Activated naive CD4-positive, alpha-beta T cell treated with anti-CD3 and anti-CD28 coated beads, Interleukin-2, amount 50 U/mL, for 16 hours (primary cell): ENCODE measurements around the gene PARP12.

Source experiments
- DNase-seq: peaks from one replicate; pipeline ENCODE4 v3.0.0-alpha.2; 2020

PARP12 gene

DNA sequence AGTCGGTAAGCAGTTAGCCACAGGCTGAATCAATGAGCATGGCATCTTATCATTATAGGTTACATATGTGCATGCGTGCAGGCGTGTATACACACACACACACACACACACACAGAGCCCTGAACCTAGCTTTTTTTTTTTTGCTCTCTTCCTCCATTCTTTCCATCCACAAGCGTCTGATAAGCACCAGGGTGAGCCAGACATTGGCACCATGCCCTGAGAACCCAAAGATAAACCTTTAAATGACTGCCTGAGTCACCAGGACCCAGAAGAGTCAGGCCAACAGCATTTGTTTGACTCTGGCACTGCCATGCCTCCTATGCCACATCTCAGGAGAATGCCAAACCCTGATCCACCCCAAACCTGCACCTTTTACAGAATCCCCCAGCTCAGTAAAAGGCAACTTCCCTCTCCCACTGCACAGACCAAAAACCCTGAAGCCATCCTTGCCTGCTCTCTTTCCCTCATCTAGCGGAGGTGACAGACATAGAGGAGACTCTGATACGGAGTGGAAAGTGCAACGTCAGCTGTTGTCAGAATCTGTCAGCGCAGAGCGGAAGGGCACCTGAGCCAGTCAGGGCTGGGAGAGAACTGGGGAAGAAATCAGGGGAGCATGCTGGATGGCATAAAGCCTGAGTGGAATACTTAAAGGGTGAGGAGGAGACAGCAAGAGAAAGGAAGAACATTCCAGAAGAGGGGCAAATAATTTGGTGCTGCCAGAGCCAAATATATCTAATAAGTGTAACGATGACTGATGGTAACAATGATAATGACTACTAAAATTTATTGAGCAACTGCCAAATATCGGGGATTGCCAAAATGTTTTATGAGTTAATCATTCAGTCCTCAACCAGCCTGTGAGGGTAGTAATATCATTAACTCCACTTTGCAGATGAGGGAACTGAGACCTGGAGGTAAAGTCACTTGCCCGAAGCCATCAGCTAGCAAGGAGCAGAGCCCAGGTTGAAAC lies 3.2 kb downstream of the PARP12 start:
- peak; percentile 60 for DNase-seq

DNA sequence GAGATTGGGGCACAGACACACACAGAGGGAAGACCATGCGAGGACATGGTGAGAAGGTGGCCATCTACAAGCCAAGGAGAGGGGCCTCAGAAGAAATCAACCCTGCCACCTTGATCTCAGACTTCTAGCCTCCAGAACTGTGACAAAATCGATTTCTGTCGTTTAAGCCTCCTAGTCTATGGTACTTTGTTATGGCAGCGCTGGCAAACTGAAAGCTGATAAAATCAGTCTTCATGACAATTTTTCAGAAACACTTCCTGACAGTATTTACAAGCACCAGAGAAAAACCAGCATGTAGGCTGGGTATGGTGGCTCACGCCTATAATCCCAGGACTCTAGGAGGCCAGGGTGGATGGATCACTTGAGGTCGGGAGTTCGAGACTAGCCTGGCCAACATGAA lies 4.2 kb downstream of the PARP12 start:
- DNase-seq, result no peak

DNA sequence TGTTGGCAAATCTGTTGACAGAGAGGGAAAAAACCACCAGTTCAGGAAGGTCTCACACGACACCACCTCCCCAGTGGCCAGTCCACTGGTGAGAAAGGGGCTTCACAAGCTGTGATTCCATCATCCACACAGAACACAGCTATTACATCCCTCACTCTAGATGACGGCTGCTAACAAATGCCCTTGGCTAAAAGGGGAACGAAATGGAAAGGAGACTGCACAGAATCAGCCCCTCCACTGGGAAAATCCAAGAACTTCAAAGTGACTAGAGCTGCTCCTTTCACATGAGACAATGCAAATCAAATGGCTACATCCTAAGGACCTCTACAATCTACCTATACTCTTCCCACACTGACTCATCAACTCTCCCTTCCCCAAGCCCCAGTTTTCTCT lies 5.6 kb downstream of the PARP12 start:
- DNase-seq, result no peak

DNA sequence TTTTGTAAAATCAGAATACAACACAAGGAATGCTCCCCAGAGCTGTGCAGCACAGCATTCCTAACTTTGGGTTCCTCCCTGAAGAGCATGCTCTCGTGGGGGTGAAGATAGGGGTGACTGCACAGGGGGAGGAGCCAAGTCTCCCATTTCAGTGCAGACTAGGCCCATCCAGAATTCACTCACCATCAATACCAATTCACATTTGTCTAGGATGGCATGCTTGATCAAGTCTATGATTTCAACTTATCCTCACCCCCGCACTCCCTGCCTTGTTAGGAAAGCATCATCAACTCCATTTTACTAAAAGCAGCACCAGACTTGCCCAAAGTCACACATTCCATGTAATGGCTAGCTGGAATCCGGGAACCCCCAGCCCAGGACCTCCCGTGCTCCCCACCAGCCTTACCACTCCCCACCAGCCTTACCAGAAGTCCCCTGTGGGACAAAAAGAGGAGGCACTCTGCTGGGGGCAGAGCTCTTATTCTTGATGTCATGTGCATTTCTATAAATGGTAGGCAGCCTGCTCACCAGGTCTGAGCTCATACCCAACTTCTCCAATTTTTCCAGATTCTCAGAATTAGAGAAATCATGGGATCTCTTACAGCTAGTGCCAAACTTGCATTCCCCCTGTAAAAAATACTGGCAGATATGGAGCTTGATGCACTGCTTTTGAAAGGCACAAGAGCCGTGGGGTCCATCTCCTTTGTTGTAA lies 6.2 kb downstream of the PARP12 start:
- no peak for DNase-seq

DNA sequence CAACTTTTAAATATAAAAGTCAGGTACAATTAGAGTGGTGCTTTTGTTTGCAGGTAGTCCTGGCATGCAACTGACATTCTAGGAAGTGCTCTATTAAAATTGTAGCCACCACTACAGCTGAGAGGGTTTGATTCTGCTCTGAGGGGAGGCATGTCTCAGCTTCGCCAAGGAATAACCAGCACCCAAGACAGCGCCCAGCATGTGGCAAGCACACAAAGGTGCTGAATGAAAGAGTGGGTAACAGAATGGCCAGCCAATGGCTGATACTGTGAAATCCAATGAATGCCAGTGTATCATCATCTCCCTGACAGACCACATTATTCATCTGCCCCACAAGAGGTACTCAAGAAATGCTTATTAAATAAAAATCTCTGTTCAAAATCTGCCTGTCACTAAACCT lies 6.9 kb downstream of the PARP12 start:
- DNase-seq, result no peak

DNA sequence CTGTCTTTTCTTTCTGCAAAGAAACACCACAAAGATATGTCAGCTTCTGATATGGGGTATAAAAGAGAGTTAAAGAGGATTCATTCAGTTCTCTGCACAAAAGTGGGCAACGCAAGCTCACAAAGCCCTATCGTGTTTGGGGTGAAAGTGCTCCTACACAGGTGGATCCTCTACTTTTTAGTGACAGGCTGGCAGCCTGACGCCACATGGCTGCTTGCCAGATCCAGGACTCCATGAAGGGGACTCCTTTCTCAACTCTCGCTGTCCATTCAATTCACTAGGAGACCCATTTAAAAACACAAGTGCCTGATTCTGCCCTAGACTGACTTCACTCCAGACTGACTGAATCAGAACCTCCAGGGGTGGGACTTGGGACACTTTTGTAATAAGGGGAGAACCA lies 8.0 kb downstream of the PARP12 start:
- DNase-seq, result no peak

DNA sequence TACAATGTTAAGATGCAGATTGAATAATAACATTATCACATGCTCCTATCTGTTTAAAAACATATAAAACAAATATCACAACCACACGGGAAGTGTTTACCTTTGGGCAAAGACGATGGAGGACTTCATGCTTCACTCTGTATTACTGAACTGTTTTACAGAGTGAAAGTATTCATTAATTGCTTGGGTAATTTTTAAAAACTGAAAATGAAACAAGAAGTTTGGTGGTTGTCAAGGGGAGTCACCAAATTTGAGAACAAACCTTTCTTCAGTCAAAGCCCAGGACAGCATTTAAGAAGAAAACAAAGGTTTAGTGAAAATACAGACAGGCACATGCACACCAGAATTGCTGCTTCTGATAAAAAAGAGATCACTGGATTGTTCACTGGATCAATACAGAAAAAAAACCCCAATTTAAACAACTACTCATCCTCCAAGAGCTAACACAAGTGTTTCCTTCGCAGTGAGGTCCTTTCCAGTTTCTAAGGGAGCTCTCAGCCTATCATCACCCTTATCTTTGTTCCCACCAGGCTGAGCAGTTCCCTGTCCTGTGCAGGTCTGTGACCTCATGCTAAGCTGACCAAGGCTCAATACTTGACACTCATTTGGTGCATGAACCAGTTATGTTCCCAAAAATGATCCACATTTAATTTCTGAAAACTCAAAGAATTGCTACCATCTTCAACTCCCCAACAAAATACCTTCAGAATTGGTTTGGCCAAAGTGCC lies 8.8 kb downstream of the PARP12 start:
- DNase-seq, result no peak

DNA sequence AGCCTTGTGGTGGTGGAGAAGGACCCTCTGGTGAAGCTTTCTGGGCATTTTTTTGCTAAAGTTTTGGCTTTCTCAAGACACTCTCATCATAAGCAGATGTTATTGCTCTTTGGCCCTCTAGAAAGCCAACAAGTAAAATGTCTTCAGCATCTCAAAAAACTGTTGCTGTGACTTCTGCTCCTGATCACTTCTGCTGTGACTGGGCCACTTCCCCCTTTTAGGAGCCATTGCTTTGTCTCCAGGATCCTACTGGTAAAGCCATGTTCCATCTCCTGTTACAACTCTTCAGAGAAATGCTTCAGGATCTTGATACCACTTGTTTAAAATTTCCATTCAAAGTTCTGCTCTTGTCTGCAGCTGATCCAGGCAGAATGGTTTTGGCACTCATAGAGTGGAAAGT lies 10.9 kb downstream of the PARP12 start:
- no peak for DNase-seq

DNA sequence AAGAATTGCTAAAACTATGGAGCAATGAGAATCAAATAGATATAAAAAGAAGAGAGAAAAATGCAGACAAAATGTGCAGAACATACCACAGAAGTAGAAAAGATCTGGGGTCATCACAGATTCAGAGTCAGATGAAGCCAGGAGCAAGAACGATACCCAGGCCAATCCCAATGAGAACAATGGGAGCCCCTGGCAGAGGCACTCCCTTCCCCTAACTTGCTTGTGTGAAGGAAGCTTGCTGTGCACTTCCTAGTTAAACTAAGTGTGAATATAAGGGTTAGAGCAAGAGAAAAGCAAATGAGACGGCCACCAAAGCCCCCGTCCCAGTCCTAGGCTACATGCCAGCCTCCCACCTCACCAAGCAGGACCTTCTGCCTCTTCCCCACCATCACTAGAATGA lies 12.7 kb downstream of the PARP12 start:
- DNase-seq, result no peak

DNA sequence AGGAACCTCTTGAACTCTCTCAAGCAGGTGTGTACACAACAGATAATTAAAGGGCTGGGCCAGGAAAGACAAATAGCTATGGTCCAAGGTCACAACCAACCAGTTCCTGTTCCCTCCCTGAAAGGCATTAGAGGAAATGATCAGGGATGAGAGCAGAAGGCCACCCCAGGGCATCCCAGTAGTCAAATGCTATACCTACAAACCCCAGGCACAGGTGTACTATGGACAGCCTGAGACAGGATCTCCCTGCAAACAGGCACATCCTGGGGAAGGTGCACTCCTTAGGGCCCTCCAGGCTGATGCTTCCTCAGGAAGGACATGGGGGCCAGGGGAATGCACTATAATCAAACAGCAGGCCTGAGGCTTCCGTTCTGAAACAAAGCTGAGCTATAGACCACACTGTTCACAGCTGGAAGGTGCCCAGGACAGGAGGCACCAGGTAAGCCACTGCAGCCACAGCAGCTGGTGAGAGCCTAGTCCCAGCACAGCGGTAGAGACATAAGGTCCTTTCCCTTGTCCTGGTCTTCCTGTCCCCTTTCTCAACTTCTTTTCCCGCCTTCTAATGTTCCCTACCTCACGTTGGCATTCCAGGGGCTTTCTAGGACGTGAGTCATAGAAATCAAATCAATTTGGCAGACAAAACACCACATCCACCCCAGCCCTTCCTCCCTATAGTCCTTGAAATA lies 13.3 kb downstream of the PARP12 start:
- no peak for DNase-seq

DNA sequence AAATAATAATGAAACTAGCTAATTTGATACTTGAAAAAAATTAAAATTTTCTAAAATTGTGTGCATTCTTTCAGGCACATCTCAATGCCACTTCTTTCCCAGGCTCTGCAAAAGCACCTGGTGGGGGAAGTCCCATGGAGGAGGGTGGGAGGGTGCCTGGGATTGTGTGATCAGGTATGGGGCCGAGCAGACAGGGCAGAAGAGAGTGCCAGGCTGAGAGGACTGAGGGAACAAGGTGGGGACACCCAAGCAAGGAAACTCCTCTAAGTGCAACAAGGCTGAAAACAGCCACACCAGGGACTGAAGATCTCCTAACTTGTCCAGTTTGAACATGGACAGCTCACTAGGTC lies 13.8 kb downstream of the PARP12 start:
- no peak for DNase-seq

DNA sequence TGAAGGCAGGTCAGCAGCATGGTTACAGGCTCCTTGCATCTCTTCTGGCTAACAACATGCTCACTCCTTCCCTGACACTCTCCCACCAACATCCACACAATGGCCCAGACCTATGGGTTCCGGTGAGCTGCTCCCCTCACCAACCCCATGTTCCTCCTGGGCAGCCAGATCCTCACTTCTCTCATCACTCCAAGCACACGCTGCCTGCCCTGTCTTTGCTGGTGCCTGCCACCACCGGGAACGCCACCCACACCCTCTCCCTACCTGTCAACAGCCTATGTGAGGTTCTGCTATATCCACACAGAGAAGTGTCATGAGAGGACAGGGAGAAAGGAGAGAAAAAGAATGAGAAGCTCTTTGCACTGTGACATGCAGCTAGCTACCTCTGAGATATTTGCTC lies 14.6 kb downstream of the PARP12 start:
- no peak for DNase-seq

DNA sequence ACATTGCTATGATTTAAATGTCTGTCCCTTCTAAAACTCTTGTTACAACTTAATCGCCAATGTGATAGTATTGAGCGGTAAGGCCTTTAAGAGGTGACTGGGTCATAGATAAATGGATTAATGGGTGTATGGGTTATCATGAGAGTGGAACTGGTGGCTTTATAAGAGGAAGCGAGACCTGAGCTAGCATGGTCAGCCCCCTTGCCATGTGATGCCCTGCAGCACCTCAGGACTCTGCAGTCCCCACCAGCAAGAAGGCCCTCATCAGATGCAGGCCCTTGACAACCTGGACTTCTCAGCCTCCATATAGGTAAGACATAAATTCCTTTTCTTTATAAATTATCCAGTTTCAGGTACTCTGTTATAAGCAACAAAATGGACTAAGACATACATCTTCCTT lies 15.6 kb downstream of the PARP12 start:
- no peak for DNase-seq

DNA sequence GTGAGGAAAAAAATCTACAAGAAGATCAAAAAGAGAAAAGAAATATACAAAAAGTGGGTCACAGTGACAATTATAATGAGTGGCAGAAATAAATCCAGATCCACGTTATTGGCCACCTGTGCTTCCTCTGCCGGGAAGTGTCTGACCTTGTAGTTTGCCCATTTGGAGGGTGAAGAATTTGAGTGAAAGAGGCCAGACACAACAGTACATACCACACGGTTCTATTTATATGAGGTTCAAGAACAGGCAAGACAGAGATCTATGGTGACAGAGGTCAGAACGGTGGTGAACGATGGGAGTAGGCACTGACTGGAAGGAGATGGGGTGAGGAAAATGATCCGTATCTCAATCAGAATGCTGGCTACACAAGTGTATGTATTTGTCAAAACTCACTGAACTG lies 17.1 kb downstream of the PARP12 start:
- DNase-seq, result no peak

DNA sequence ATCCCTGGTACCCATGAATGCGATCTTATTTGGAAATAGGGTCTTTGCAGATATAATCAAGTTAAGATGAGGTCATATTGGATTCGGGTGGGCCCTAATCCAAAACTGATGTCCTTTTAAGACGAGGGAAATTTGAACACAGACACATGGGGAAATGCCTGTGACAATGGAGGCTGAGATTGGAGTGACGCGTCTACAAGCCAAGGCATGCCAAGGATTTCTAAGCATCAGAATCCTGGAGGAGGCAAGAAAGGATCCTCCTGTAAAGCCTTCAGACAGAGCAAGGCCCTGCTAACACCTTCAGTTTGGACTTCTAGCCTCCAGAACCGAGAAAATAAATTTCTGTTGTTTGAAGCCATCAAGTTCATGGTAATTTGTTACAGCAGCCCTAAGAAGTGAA lies 18.5 kb downstream of the PARP12 start:
- no peak for DNase-seq

DNA sequence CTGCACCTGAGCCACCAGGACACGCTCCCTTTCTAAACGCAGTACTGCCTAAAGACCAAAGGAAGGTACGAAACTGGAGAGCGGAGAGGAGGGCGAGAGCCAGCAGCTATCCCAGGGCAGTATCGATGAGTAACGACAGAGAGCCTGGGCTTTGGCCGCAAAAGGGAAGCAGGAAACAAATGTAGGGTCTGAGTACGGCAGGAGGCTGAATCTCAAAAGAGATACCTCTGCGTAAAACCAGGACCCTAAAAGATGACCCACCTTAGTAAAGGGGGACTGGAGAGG lies 20.4 kb downstream of the PARP12 start:
- DNase-seq, result no peak

DNA sequence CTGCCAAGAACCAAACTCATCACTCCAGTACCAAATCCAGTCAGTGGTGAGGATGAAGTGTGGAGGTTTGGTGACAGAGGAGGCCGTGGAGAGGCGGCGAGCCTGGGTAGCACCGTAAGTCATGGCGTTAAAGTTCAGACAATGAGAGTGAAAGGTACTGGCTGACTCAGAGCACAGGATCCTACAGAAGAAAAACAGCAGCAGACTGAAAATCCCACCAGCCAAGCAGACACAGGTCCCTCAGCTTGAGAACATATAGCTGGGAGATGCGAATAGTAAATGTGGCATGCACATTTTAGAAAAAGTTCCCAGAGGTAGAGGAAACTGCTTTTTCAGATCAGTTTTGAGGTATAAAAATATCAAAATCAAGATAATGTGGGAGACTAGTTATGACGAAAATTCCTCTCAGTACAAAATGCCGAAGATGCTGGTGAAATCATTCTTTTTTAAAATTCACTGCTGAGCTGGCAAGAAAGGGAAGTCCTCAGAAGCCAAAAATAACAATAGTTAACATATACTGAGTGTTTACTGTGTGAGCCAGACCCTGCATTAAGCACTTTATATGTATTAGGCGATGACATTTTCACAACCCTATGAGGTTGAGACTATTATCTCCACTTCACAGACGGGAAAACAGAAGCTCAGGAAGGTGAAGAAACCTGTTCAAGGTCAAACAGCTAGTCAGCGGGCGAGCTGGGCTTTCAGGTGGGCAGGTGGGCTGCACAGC lies 20.9 kb downstream of the PARP12 start:
- DNase-seq, result no peak

DNA sequence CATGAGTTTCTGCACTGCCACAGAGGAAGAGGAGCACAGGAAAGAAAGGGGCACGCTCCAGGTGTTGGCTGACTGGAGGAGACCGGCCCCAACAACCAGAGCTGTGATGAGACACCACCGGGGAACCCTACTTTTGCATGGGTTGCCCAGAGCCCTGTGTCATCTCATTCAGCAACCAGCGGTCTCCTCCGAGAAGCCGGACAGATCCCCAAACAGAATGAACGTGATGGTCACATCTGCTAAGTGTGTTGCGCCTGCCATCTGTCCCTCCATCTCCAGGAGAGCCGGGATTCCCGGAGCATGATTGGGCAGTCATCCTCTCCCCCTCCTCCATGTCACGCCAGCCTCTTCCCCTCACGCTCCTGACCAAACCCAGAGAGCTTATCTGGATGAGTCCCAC lies 22.9 kb downstream of the PARP12 start:
- DNase-seq, result no peak

DNA sequence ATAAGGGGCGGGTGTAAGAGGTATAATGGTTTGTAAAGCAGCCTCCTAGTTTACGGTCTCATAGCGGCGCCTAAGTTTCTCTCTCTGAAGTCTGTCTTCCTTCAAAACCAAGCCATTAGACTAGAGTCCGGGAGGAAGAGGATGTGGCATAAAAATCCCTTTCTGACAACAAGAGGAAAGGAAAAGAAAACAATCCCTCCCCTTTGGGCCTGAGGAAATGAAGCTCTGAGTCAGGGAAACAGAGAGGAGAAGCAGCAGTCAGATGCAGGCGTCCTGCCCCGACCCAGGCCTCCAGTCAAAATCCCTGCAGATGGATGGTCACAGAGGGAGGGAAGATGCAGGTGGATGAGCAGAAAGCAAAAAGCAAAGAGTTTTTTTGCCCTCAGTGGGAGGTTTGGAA lies 23.7 kb downstream of the PARP12 start:
- DNase-seq, result no peak

DNA sequence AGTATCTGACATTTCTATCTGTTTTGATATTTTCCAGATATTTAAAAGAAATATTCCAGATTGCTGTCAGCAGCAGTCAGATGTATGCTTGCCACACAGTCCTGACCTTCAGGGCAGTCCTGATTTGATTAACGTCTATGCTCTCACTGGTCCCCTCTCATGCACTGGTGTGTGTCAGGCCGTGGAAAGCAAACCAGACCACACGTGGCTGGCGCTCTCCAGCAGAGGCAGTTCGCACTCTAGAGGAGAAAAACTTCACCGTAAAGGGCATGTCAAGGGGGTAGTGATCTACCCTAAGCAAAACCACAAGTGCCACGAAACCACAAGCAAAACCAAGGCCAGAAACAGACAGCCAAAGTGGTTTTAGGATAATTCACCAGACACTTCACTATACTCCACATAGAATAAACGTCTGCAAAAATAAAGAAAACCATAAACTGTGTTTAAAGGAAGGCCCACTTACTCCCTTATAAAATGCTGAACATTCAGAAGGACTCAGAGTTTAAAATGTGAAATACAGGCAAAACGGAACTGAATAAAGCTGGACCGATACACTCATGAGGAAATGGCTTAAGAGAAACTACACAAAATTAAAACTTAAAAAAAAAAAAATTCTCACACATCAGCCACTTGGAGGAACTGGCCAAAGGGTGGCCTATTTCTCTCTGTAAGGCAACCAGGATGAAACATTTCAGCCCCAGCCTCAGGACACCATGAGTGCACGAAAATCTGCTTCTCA lies 26.4 kb downstream of the PARP12 start:
- DNase-seq, result no peak

DNA sequence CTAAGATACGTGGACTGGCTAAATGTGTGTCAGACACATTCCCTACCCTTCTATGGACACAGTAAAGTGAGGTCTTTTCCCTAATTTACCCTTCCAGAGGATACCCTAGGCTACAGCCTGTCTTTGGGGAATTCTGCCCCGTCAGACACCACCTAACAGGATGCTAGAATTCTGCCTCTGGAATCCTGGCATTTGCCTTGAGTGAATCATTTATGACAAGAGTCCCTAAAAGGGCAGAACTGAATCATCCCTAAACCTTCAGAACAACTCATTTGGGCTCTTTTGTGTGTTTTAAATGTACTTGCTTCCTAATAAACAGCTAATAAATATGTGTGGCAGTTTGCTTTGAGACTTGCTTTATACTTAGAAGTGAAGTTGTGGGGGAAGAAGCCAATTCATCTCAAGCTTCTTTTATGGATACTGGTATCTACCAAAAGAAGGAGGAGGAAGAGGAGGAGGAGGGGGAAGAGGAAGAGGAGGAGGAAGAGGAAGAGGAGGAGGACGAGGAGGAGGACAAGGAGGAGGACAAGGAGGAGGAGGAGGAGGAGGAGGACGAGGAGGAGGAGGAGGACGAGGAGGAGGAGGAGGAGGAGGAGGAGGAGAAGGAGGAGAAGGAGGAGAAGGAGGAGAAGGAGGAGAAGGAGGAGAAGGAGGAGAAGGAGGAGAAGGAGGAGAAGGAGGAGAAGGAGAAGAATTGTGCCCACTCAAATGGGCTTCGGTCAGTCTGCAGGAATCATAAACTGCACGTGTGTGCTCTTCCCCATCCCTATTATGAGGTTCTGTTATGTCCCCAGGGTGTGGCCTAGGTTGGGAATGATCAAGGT lies 27.1 kb downstream of the PARP12 start:
- DNase-seq, result no peak
